NCI-H82 treated with DMSO at 0.1 percent for 48 hours (cell line): ENCODE data around the gene LMNTD2.
"Not testable (repeated sequence)": the region's sequence is repeated elsewhere in the genome, so short reads cannot be mapped to it uniquely, and the experiment has no call there.

Source experiments
- DNase-seq: peaks from one replicate; lab custom pipeline; 2025; ENCODE audit not compliant: unreplicated experiment; lab: John Stamatoyannopoulos, UW

Gene LMNTD2

DNA sequence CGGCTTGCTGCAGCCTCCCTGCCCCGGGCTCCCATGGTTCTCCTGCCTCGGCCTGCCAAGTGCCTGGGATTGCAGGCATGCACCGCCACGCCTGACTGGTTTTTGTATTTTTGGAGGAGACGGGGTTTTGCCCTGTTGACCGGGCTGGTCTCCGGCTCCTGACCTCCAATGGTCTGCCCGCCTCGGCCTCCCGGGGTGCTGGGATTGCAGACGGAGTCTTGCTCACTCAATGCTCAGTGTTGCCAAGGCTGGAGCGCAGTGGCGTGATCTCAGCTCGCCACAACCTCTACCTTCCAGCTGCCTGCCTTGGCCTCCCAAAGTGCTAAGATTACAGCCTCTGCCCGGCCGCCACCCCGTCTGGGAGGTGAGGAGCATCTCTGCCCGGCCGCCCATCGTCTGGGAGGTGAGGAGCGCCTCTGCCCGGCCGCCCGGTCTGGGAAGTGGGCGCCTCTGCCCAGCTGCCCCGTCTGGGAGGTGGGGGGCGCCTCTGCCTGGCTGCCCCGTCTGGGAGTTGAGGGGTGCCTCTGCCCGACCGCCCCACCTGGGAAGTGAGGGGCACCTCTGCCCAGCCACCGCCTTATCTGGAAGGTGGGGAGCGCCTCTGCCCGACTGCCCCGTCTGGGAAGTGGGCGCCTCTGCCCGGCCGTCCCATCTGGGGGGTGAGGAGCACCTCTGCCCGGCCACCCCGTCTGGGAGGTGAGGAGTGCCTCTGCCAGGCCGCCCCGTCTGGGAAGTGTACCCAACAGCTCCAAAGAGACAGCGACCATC, 43.4 kb downstream of the LMNTD2 start:
- not testable (repeated sequence) for DNase-seq

DNA sequence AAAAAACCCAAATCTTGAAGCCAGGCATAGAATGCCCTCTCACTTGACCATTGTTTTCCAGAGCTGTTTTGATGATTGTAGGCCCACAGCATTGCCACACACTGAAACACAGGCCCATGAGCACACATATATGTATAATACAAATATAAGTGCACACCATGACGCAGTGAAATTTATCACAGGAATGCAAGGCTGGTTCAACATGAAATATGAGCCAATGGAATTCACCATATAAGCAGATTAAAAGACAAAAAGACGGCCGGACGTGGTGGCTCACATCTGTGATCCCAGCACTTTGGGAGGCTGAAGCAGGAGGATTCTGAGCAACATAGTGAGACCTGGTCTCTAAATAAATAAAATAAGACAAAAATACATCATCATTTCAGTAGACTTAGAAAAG, 44.1 kb downstream of the LMNTD2 start:
- no peak for DNase-seq

DNA sequence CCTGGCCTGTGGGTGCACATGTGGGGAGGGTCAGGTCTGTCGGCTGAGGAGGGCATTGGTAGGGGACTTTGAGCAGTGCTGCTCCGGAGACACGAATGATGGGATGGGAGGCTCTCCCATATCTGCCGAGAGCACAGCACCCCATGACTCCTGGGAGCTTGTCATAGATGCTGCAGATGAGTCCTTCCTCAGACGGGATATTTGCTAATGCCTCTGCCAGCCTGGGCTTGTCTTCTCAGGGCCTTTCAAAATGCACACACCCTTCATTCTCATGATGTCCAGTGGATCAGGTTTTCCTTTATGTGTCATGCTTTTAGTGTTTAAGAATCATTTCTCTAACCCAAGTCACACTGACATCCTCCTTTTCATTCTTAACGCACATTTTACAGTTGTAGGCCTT, 45.4 kb downstream of the LMNTD2 start:
- DNase-seq, result no peak

DNA sequence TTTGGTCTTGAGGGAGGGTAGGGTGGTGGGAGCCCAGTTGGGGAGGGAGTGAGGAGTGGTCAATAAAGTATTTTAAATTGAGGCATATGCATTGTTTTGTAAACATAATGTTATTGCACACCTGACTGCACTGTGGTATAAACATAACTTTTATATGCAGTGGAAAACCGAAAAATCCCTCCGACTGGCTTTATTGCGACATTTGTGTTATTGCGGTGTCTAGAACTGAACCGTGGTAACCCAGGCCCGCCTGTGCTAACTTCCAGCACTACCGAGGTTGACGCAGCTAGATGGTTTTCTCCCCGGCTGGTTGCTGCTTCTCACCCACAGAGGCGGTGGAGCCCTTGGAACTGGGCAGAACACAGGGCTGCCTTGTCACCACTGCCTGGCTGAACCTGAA, 45.9 kb downstream of the LMNTD2 start:
- no peak for DNase-seq

DNA sequence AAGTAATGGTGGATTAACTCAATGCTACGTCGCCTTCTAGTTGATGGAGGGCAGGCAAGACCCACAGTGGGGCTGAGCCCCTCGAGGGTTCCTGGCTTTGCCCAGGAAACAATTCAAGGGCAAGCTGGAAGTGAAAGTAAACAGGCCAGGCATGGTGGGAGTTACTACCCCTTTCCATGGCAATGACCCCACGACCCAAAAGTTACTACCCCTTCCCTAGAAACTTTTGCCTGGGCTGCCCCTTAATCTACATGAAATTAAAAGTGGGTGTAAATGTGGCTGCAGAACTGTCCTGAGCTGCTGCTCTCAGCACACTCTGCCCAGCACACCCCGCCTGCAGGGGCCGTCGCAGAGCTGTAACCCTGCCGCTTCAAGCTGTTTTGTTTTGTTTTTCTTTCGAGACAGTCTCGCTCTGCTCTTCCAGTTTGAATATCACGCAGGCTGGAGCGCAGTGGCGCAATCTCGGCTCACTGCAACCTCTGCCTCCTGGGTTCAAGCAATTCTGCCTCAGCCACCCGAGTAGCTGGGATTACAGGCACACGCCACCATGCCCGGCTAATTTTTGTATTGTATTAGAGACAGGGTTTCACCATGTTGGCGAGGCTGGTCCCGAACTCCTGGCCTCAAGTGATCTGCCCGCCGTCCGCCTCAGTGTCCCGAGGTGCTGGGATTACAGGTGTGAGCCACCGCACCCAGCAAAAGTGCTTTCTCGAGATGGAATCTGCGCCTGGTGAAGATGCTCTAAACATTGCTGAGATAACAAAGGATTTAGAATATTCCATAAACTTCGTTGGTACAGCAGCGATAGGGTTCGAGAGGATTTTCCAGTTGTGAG, 47.6 kb downstream of the LMNTD2 start:
- no peak for DNase-seq

DNA sequence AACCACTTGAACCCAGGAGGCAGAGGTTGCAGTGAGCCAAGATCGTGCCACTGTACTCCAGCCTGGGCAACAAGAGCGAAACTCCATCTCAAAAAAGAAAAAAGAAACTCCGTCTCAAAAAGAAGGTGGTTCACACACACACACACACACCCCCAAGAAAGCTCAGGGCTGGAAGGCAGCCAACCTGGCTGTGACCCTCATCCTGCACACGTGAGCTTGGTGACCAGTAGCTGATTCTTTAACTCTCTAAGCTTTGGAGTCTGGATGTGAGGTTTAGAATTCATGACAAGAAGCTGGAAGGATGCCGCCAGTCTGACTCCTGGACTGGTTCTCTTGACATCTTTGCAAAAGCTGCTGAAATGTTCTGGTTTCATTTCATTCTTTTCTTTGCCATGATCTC, 51.6 kb downstream of the LMNTD2 start:
- no peak for DNase-seq

DNA sequence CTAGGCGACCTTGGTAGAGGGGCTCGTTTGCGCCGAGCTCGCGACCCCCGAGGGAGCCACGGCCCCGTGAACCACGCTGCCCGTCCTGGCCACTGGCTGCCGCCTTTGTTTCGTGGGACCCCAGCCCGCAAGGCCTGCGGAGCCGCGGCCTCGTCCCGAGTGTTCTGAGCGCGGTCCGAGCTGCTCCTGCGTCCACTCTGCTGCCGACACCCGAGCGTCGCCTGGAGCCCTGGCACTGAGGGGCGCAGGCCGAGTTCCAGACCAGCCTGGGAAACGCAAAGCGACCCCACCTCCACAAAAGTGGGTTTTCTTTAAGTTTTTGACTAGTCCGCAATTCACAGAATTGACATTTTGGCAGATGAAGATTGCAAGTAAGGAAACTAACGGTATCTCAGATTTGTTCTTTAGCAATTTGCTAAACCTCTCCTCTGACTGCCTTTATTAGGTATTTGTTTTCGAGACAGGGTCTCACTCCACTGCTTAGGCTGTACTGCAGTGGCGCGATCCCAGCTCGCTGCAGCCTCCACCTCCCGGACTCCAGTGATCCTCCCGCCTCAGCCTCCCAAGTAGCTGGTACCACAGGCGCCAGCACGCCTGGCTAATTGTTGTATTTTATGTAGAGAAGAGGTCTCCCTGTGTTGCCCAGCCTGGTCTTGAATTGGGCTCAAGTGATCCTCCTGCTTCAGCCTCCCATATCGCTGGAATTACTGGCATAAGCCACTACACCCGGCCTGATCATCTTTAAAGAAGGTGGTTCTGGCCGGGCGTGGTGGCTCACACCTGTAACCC, 52.6 kb downstream of the LMNTD2 start:
- DNase-seq, result no peak

DNA sequence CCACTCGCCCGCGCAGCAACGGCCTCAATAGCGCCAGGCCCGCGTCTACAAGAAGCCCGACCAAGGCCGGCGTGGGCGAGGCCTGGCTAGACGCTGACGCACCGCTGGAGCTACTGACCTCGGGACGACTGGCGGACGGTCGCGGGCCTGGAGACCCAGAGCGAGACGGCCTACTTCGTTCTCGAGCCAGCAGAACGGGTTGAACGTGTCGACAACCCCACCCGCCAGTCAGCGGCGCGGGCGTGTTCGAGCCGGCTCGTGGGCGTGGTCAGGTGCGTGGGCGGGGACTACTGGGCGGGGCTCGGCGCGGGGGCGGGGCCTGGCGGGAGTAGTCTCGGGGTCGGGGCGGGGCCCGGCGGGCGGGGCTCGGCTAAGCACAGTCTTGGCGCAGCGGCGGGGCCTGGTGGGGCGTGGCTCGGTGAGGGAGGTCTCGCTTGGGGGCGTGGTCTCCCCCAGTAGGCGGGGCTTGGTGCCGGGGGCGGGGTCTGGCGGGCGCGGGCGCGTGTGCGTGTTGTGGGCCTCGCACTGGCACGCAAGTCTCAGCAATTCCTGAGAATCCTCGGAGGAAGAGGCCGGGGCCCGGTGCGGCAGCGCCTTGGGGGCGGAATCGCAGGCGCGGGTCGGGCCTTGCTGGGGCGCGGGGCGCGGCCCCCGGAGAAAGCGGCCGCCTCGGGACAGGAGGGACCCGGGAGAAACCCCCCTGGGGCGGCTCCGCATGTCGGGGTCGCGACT, 53.4 kb downstream of the LMNTD2 start, which contains the start of gene RNH1:
Gene RNH1, minus strand, starts transcription at position 248 of the 732 bp plus-strand sequence. CDS start 5,080 bp downstream, outside the sequence.
- DNase-seq, result peak; percentile 77

DNA sequence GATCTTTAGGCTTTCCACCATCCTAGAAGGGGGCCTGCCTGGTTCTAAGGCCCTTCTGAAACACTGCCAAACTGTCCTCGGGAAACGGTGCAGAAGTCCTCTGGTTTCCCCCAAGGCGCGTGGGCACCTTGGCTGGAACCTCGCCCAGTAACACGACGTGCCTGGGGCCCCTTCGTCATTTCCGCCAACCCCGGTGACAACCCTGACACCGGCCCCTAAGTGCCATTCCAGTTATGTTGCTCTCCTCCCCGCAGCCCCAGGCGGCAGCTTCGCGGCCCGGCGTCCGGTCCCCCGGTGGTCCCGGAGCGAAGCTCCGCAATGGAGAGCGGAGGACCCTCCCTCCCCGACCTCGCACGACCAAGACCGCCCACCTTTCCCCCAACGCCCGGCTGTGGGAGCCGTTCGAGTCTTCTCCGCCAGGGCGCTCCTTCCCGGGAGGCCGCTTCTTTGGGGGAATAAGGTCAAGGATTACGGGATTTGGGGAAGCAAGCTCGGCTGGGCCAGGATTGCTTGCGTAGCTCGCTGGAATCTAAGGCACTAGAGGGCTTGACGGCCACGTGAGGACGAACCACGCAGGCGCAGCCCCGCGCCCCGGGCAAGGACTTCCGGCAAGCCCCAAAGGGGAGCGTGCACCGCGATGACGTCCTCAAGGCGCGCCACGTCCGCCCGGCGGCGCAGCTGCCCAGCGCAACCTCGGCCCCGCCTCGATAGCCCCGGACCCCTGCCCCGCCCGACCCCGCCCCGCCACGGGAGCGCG, 54.1 kb downstream of the LMNTD2 start:
- DNase-seq, result peak; percentile 81

DNA sequence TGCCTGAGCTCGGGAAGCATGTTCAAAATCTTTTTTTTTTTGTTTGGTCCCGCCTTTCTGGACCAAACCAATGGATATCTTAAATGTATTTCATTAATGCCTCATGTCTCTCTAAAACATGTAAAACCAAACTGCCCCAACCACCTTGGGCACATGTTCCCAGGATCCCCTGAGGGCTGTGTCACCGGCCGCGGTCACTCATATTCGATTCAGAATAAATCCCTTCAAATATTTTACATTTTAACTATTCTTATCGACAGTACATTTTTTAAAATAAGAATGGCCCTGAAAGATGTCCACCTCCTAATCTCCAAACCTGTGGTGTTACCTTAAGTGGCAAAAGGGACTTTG, 55.6 kb downstream of the LMNTD2 start:
- DNase-seq, result no peak
